Activated CD4-positive, alpha-beta T cell treated with anti-CD3 and anti-CD28 coated beads for 4 hours (primary cell): Measurements from ENCODE around the gene PRDM5.

Experiments used
- DNase-seq, 2 donors: peaks; one replicate each; pipeline ENCODE4 v3.0.0-alpha.2; 2020

PRDM5 gene

DNA sequence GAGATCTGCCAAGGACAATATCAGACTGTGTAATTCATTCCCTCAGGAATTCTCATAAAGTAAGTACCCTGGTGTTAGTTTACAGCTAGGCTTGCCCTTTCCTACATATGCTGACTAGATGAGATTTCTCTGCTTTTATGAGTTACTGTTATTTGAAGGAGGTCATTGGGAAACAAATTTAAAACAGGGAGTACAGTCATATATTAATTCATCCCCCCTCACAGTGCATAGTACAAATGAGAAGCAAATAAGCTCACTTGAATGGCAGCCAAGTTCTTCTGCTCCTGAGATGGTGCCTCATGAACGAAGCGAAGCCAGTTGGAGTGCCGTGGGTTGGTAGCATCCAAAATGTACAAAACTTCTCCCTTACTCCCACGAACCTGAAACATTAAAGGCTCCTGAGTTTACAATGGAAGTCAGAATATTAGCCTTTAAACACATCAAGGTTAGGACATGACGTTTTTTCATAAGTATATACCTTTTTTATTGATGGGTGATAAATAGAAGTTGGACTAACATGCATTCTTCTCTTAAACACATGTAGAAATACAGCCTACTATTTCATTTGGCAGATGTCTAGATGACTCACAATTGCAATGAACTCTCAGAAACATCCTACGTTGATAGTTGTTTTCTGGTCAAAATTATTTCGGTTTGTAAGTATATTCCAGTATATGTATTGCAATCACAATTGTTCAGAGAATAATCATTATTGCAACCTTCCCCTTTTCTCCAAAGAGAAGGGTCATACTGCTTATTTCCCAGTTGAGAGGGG is 69.2 kb downstream of the PRDM5 start:
- DNase-seq = no peak

DNA sequence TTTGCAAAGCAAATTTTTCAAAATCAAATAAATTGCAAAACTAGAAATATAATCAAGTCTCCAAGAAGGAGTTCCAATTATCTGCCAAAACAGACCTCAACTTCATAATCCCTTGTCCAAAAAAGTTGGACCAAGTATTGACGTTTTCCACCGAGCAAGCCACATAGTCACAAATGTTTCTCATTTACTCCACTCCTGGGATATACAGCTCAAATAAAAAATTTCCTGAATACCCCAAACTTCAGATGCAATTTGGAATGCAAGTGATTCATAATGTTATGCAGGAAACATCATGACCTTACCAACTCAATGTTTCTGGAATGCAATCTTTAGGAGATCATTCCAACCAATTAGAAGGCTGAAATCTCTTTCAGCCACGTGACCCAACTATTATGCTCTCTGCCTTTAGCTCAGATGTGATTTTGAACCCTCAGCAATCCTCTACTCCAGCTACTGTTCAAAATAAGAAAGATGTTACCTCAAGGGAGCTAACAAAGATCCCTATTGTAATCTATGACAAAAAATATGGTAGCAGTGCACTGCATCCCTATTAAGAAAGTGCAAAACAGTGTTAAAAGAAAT is 72.4 kb downstream of the PRDM5 start:
- DNase-seq = no peak

GRCh38 chr4:120847019-120847582 is 75.4 kb downstream of the PRDM5 start:
- no peak for DNase-seq

- no peak for DNase-seq
Observed at GRCh38 chr4:120844528-120844921, 78.0 kb downstream of the PRDM5 start.

- no peak for DNase-seq
Observed at GRCh38 chr4:120843849-120844527, 78.5 kb downstream of the PRDM5 start.

DNA sequence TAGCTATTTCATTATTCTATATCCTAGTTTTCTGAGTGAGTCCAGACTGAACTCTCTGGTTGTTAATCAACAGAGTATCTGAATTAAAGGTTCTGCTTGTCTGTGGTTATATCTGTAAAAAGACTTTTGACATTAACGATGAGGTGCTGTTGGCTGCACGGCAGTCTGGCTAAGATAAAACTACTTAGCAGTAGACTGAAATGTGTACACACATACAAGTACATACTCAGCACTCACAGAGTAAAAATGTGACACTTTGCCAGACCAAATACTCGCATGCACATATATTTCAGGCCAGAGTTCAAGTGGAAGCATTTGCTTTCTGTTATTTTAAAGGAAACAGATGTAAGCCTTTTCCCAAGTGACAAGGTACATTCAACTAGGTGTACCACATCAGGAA is 80.5 kb downstream of the PRDM5 start:
- DNase-seq = no peak

GRCh38 chr4:120841580-120841979 is 80.9 kb downstream of the PRDM5 start:
- no peak for DNase-seq

- DNase-seq = no peak
Observed at GRCh38 chr4:120839974-120840751, 82.4 kb downstream of the PRDM5 start.

- no peak for DNase-seq
Observed at GRCh38 chr4:120839334-120839973, 83.1 kb downstream of the PRDM5 start.

- DNase-seq = no peak
Observed at GRCh38 chr4:120838784-120839183, 83.7 kb downstream of the PRDM5 start.

GRCh38 chr4:120837656-120838055 is 84.9 kb downstream of the PRDM5 start:
- no peak for DNase-seq

- no peak for DNase-seq
Observed at GRCh38 chr4:120835342-120835741, 87.2 kb downstream of the PRDM5 start.

DNA sequence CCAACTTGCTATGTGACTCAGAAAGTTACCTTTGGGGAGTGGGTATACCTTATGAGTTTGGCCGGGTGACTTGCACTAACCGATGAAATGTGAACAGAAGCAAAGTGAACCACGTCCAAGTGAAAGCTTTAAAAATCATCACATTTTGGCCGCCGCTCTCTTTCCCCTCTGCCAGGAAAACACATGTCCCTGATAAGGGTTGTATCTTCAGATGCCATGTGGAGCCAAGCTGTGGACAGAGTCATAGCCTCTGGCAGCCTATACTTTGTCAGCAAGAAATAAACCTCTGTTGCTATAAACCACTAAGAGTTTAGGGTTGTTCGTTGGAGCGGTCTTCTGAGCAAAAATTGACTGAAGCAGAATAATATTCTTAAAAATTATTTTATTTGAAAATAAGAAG is 92.3 kb downstream of the PRDM5 start:
- DNase-seq = no peak

DNA sequence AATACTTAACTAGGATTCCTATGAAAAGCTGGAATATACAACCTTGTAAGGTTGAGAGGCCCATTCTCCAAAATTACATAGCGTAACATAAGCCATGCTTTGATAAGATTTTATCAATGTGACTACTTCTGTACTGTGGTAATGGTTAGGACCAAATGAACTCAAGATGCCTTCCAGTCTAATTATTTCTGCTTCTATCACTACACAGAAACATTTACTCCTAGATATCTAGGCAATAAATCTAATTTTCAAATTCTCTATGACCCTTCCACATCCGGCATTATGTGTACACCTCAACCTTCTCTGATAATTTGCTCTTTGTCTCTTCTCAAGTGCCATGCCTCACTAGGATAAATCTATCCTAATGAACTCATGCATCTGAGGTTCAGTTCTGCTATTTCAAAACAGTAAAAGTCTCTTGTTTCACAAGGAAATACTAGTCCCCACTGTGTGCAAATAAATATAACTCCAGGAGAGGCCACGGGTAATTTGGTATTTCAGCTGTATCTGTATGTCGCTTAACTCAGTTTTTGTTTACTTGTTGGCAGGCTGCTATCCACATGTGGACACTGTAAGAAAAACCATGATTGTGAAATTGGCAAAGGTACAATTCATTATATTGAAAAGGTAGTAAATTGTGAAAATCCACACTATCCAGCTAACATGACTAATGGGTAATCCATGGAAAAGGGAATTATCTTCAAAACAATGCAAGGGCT is 93.3 kb downstream of the PRDM5 start:
- no peak for DNase-seq

- DNase-seq = no peak
Observed at GRCh38 chr4:120826853-120827252, 95.7 kb downstream of the PRDM5 start.

GRCh38 chr4:120826449-120826848 is 96.1 kb downstream of the PRDM5 start:
- DNase-seq = no peak

- no peak for DNase-seq
Observed at GRCh38 chr4:120824946-120825345, 97.6 kb downstream of the PRDM5 start.

- DNase-seq = no peak
Observed at GRCh38 chr4:120821977-120822376, 100.5 kb downstream of the PRDM5 start.

DNA sequence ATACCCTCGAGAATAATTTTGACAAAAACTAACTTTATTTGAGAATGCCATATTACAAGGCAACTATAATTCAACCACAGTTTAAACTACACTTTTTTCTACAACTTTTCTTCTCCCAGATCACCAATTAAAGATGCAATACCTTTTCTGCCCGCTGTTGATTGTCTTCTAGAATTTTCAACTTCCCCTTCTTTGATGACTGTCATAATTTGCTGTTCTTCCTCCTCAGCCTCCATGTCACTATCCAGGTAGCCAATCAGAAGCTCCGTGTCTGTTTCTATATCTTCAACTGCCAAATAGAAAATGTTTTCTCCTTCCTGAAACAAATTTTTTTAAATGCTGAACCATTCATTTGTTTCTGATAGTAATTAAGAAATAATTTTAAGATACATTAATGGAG is 101.5 kb downstream of the PRDM5 start:
- DNase-seq = no peak

DNA sequence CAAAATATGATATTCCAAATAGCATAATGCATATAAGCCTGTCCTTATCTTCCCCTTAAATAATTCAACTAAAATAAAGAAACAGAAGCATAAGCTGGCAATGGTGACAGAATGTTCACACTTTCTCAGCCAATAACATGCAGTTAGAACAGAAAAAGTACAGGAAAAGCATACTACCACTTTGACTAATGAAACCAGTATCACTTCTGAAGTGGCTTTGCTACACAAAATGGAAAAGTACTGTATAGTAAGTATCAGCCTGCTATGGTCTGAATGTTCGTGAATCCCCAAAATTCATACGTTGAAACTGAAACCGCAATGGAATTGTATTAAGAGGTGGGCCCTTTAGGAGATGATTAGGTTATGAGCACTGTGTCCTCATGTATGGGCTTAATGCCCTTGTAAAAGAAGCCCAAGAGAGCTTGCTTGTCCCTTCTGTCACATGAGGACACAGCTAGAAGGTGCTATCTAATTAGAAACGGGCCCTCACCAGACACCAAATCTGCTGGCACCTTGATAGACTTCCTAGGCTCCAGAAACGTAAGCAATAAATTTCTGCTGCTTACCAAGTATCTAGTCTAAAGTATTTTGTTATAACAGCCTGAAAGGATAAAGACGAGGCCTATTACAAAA is 102.6 kb downstream of the PRDM5 start:
- DNase-seq = no peak

DNA sequence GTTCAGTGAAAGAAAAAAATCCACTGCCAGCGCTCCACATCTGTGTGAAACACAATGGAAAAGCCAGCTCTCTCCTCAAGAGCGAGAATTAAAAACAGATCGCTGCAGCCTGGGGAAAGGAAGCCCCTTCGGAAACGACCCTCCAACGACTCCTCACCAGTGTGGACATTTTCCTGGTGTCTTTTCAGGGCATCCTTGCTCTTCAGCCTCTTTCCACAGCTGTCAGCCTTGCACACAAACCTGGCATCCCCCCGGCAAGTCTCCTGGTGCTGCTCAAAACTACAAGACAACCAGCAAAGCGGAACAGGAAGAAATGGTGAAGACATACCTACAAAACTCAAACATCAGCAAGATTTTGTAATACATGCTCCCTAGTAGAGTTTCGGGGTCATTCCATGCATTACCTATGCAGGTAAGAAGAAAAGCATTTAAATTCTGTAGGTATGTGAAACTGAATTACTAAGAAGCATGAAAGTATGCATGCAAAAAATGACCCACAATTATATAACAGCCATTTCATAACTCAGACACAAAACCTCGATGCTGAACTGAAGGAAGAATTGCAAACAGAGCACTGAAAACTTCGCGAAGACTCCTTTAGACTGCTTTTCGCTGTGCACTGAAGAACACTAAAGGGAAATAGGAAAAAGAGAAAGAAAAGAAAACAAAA is 106.1 kb downstream of the PRDM5 start:
- DNase-seq = no peak
